ENCODE results near the gene PIP5K1C.

Gene PIP5K1C

GRCh38 chr19:3694361-3695123 lies 5.7 kb downstream of the PIP5K1C start:
- DNase-seq: no peak

DNA sequence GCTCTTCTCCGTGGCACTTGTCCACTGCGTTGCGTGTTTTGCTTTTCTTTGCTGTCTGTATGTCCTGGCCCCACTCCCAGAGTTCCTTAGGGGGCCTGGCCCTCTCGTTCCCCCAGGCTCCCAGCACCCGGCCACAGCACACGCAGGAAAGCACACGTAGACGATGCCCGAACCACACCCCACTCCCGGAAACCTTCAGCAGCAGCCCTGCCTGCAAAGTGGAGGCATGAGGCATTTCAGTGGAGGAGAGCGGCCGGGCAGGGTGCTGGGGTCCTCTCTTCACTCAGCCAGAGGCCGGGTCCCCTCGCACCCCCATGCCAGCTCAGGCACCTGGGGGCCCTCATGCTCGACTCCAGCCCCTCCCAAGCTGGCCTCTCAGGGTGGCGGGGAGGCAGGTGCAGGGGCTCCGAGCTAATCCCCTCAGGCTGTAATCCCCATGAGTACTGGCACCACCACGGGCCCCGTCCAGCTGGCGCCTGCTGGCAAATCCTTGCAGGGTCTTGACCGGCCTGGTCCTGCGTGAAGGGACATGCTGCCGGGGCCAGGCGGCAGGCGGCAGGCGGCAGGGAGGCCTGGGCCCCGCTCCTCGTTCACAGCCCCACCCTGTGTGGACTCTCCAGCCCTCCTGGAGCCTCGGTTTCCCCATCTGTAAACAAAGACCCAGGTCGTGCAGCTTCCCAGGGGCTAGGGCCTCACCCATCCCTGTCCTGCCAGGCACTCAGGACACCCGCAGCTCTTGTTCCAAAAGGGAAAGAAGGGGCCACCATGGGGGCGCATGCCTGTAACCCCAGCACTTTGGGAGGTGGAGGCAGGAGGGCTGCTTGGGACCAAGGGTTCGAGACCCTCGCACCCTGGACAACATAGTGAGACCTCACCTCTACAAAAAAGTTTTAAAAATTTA lies 7.0 kb downstream of the PIP5K1C start:
- DNase-seq: no peak

DNA sequence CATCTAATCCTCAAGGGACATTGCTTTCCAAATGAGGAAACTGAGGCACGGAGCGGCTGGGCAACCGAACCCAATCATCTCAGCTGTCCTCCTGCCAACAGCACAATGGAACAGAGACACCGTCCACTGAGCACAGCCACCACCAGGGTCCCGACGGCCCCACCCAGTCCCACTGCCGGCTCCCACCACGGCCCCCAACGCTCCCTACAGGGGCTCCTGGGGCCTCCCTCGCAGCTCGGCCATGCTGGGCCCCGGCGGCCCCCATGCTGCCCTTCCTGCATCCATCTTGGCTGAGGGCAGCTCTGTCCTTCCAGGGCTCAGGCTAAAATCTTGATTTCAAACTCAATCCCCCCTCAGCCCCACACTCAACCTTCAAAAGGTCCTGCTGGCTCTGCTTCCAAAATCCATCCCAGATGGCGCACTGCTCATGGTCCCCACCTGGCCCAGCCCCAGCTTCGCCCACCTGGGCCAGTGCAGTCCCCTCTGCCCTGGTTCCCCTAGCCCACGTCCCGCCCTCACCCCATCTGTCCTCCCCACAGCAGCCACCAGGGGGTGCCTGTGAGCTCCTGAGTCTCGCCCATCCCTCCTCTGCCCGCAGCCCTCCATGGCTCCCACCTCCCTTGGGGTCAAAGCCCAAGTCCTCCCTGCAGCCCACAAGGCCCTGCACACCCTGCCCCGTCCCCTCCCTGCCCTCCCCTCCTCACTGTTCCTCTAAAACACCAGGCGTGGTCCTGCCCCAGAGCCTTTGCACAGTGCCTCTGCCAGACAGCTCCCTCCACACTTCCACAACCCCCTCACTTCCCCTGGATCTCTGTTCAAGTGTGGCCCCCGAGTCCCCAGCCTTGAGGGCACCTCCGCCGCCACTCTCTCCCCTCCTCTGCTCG lies 7.9 kb downstream of the PIP5K1C start:
- peak; percentile 74 to 79 for DNase-seq

- DNase-seq: no peak
These were observed 8.5 kb downstream of the PIP5K1C start for GRCh38 chr19:3691726-3692125.

DNA sequence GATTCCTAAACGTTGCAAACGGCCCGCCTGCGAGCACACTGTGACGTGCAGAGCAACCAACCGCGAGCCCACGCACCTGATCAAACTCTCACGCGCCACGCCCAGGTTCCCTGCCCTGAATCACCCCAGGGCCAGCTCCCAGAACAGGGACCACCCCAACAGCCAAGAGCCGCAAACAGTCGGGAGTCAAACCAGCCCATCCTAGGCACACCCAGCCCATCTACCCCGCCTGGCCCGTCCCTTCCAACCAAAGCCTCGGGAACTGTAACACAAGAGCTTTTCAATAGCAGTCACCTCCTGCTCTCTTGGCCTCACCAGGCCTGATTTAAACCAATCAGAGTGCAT lies 8.9 kb downstream of the PIP5K1C start:
- no peak for DNase-seq

DNA sequence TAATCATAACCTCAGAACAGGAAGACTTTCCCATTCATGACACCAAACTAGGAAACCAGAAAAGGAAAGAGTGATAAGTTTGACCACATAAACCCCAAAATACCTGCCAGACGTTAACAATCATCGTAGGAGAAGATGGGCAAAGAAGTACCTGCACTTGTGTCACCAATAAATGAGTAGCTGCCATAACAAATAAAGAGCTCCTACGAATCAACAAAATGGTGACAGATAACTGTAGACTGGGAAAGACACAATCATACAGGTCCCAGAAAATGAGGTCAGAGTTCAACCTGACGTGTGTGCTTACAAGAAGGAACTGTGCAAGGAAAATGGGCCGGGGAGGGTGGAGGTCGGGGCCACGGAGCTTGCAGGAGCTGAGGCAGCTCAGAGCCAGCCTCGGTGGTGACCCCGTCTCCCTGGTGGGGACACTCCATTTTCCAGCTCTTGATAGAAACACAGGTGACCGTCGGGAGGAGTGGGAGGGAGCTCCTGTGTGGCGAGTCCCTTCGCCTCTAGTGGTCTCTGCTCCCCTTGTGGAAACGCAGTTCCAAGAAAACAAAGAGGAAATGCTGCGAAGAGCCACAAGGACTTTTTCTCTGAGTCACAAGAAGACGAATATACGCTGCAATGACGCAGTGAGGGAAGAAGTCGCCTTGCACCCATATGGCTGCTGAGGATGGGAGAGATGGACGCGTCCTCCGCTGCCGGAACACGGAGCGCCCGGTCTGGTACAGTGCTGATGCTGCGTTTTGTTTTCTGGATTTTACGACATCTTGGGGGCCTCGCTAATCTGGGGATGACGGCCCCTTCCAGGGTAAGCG lies 9.5 kb downstream of the PIP5K1C start:
- DNase-seq: peak; percentile 50 to 61

- peak; percentile 47 to 66 for DNase-seq
These were observed 12.2 kb downstream of the PIP5K1C start for GRCh38 chr19:3687774-3688706.

DNA sequence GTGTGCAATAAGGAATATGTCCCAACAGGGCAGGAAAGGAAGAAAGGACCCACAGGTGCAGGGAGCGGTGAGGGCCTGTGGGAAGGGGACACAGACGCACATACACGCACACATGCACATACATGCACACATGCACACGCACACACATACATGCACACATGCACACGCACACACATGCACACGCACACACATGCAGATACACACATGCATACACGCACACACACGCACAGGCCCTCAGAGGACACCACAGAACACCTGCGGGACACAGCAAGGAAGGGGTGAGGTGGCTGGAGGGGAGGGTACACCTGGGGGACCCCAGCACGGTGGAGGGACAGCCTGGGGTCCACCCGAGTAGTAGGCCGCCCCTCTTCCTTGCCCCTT lies 12.9 kb downstream of the PIP5K1C start:
- DNase-seq: no peak

DNA sequence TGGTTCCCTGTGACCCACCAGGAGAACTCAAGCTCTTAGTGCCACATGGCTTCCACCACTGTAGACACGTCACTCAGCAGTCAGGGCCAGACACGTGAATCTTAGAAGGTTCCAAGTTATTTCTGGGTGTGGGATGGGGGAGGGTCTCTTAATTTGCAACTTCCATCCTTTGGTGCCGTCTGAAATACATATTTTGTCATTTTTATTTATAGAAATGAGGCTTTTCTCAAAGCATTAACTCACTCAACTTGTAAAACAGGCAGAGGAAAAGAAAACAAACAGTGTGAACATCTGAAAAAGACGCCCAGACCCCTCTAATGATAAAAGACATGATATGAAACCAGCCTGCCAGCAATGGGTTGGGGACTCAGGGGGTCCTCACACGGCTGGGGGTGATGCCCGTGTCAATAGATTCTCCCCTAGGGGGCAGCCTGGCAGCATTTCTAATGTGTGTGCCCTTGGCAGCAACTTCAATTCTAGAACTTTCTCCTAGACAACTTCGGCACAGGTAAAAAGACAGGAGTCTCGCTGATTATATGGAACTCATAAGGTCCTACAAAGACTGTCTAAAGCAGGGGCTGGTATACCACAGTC lies 15.4 kb downstream of the PIP5K1C start:
- DNase-seq: no peak

GRCh38 chr19:3684054-3684816 lies 16.0 kb downstream of the PIP5K1C start:
- DNase-seq: no peak

DNA sequence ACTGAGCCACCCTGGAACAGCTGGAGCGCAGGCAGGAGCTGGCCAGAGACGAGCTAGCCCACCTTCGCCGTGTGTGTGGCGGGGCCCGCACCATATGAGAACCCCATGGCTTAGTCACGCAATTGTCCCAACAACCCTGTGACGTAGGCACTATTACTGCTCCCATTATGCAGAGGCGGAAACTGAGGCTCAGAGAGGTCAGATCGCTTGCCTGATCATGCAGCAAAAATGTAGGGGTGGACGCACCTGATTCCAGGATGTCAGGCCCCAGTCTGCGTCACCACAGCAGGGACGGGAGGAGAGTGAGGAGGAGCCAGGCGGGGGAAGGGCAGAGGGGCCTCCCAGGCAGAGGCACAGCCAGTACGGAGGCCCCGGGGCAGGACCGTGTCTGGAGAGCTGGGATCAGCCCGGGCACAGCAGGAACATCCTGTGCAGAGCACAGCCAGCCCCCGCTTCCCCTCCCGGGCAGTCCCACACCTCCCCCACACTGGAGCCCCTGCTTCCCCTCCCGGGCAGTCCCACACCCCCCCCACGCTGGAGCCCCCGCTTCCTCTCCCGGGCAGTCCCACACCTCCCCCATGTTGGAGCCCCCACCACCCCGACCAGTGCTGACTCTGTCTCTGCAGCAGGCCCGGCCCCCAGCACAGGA lies 16.7 kb downstream of the PIP5K1C start:
- no peak for DNase-seq

DNA sequence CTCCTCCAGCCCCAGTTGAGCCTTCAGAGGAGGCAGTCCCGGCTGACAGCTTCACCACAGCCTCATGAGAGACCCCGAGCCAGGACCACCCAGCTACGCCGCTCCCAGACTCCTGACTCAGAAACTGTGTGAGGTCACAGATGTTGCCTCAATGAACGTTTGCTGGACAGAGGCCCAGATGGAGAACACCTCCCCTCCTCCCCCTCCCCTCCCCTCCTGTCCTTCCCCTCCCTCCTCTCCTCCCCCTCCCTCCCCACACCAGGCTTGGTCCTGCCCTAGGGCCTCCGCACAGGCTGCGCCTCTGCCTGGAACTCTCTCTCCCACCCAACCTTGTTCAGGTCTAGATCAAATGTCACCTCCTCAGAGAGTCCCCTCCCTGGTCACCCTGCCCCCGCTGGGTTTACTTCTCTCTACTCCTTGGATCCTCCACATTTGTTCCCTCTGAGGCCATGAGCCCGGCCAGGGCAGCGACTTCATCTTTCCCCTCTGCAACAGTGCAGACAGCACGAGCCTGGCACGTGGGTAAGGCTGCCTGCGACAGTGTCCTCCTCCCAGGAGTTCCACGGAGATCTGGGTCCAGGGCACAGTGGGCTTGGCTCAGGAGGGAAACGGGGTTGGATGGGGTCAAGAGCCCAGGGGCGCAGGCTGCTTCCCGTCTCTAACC lies 17.4 kb downstream of the PIP5K1C start:
- no peak for DNase-seq

DNA sequence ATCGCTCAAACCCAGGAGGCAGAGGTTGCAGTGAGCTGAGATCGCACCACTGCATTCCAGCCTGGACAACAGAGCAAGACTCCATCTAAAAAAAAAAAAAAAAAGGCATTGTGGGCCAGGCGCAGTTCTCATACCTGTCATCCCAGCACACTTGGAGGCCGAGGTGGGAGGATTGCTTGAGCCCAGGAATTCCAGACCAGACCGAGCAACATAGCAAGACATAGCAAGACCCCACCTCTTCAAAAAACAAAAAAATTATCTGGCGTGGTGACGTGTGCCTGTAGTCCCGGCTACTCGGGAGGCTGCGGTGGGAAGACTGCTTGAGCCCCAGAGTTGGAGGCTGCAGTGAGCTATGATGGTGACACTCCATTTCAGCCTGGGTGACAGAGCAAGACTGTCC lies 18.0 kb downstream of the PIP5K1C start:
- DNase-seq: no peak

- no peak for DNase-seq
These were observed 19.3 kb downstream of the PIP5K1C start for GRCh38 chr19:3680939-3681338.

DNA sequence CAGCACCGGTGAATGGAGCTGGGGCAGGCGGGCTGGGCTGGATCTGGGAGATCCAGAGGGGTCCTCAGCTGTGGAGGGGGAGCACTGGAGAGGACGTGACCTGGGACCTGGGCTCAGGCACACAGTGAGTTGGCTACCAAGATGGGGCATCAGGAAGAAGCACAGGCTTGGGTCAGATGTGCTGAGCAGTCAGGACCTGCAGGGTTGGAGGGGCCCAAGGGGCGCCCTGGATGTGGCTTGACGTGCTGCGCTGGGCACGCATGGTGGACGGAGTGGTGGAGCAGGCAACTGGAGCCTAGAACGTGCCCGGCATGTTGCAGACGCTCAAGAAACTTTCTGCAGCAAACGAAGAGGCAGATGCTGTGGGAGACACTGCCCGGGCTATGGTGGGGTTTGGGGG lies 20.7 kb downstream of the PIP5K1C start:
- no peak for DNase-seq

GRCh38 chr19:3679138-3679537 lies 21.1 kb downstream of the PIP5K1C start:
- DNase-seq: no peak

DNA sequence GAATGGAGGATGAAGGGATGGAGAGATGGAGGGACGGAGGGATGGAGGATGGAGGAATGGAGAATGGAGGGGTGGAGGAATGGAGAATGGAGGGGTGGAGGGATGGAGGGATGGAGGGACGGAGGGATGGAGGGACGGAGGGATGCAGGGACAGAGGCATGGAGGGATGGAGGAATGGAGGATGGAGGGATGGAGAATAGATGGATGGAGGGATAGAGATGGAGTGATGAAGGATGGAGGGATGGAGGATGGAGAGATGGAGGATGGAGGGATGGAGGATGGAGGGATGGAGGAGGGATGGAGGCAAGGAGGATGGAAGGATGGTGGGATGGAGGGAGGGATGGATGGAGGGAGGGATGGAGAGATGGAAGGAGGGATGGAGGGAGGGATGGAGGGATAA lies 22.1 kb downstream of the PIP5K1C start:
- DNase-seq: no peak

GRCh38 chr19:3674784-3675543 lies 25.3 kb downstream of the PIP5K1C start:
- DNase-seq: no peak

Data from activated T-cell treated with anti-CD3 and anti-CD28 coated beads, Interleukin-2, amount 50 U/mL, for 48 hours (primary cell).